ENCODE measurements around the gene FAM107B. TPM values are rescaled to one million over a fixed set of nuclear protein-coding genes. Genes with fewer than 3 reads are reported as not detected.

FAM107B gene
- total and polyA plus RNA-seq, 2 experiments from 2014 or later = 85.5 to 85.9 TPM

- Histone ChIP-seq H3K9me2 (replicated peaks; ENCODE audit: insufficient read depth) (no peaks in the 10 kb centered on the region), H3K27me3 (no peaks in the 10 kb centered on the region), H2AFZ (no peak overlapping the region), H3K27ac (no peak overlapping the region), H3K4me3 (no peak overlapping the region), H3K79me2 (peaks cover 83% of the 10 kb centered on the region), H3K9me3 (ENCODE audit: low read depth) (no peaks in the 10 kb centered on the region), H4K20me1 (ENCODE audit: insufficient read depth, poor library complexity, severe bottlenecking) (no peaks in the 10 kb centered on the region), H3K4me1 (ENCODE audit: insufficient read depth) (peaks cover 22% of the 10 kb centered on the region), H3K4me2 (no peak overlapping the region), H3K36me3 (replicated peaks; ENCODE audit: insufficient read depth, low read depth) (no peaks in the 10 kb centered on the region)
- no peak for TF ChIP-seq EZH2phosphoT487 (IDR thresholded peaks at IDR 0.05; ENCODE audit: low read depth, severe bottlenecking, unreplicated experiment)
- TF ChIP-seq EZH2 (IDR thresholded peaks at IDR 0.05; ENCODE audit: borderline replicate concordance) = no peak
- TF ChIP-seq, protein P1, sequence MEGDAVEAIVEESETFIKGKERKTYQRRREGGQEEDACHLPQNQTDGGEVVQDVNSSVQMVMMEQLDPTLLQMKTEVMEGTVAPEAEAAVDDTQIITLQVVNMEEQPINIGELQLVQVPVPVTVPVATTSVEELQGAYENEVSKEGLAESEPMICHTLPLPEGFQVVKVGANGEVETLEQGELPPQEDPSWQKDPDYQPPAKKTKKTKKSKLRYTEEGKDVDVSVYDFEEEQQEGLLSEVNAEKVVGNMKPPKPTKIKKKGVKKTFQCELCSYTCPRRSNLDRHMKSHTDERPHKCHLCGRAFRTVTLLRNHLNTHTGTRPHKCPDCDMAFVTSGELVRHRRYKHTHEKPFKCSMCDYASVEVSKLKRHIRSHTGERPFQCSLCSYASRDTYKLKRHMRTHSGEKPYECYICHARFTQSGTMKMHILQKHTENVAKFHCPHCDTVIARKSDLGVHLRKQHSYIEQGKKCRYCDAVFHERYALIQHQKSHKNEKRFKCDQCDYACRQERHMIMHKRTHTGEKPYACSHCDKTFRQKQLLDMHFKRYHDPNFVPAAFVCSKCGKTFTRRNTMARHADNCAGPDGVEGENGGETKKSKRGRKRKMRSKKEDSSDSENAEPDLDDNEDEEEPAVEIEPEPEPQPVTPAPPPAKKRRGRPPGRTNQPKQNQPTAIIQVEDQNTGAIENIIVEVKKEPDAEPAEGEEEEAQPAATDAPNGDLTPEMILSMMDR (IDR thresholded peaks at IDR 0.05; ENCODE audit: poor library complexity) = no peak
- DNase-seq (ENCODE audit: low spot score) = no peak
- 95% methylated on average over 1 of the region's 1 CpG for WGBS (ENCODE audit: low lambda C conversion rate, missing lambda C conversion rate)
Measured at GRCh38 chr10:14573666-14574261, 200.9 kb downstream of the FAM107B start.

- no peak overlapping the region for H3K4me3 ChIP-seq
- H3K4me1 ChIP-seq (ENCODE audit: insufficient read depth) = peaks cover 18% of the 10 kb centered on the region
- H3K9me3 ChIP-seq (ENCODE audit: low read depth) = no peaks in the 10 kb centered on the region
- no peak overlapping the region for H2AFZ ChIP-seq
- TF ChIP-seq, protein P1 (IDR thresholded peaks at IDR 0.05; ENCODE audit: poor library complexity) = no peak
- TF ChIP-seq EZH2phosphoT487 (IDR thresholded peaks at IDR 0.05; ENCODE audit: low read depth, severe bottlenecking, unreplicated experiment) = no peak
- no peak for TF ChIP-seq EZH2 (IDR thresholded peaks at IDR 0.05; ENCODE audit: borderline replicate concordance)
- DNase-seq (ENCODE audit: low spot score) = no peak
- no peaks in the 10 kb centered on the region for H4K20me1 ChIP-seq (ENCODE audit: insufficient read depth, poor library complexity, severe bottlenecking)
- no peak overlapping the region for H3K4me2 ChIP-seq
- no peaks in the 10 kb centered on the region for H3K27me3 ChIP-seq
- WGBS (ENCODE audit: low lambda C conversion rate, missing lambda C conversion rate) = 98% methylated on average over 3 of the region's 3 CpGs
- no peak overlapping the region for H3K27ac ChIP-seq
- H3K36me3 ChIP-seq (replicated peaks; ENCODE audit: insufficient read depth, low read depth) = no peaks in the 10 kb centered on the region
- no peaks in the 10 kb centered on the region for H3K9me2 ChIP-seq (replicated peaks; ENCODE audit: insufficient read depth)
- peaks cover 88% of the 10 kb centered on the region for H3K79me2 ChIP-seq
Measured at GRCh38 chr10:14572811-14573210, 201.9 kb downstream of the FAM107B start.

- TF ChIP-seq, protein P1 (IDR thresholded peaks at IDR 0.05; ENCODE audit: poor library complexity) = no peak
- TF ChIP-seq EZH2 (IDR thresholded peaks at IDR 0.05; ENCODE audit: borderline replicate concordance) (no peak), EZH2phosphoT487 (IDR thresholded peaks at IDR 0.05; ENCODE audit: low read depth, severe bottlenecking, unreplicated experiment) (no peak)
- H3K9me2 ChIP-seq (replicated peaks; ENCODE audit: insufficient read depth) = no peaks in the 10 kb centered on the region
- peak overlapping the region; percentile 12 for H3K4me2 ChIP-seq
- H3K4me1 ChIP-seq (ENCODE audit: insufficient read depth) = peaks cover 12% of the 10 kb centered on the region
- no peak overlapping the region for H3K4me3 ChIP-seq
- H2AFZ ChIP-seq = no peak overlapping the region
- H3K27ac ChIP-seq = peak overlapping the region; percentile 86
- H3K79me2 ChIP-seq = peaks cover 88% of the 10 kb centered on the region
- no peaks in the 10 kb centered on the region for H3K36me3 ChIP-seq (replicated peaks; ENCODE audit: insufficient read depth, low read depth)
- DNase-seq (ENCODE audit: low spot score) = peak; percentile 77
- no peaks in the 10 kb centered on the region for H3K27me3 ChIP-seq
- H4K20me1 ChIP-seq (ENCODE audit: insufficient read depth, poor library complexity, severe bottlenecking) = no peaks in the 10 kb centered on the region
- 72% methylated on average over 10 of the region's 10 CpGs for WGBS (ENCODE audit: low lambda C conversion rate, missing lambda C conversion rate)
- H3K9me3 ChIP-seq (ENCODE audit: low read depth) = no peaks in the 10 kb centered on the region
Measured at GRCh38 chr10:14571866-14572507, 202.7 kb downstream of the FAM107B start.

Measured in hepatocyte (in vitro differentiated cells).